OCI-LY7 (cell line): ENCODE data around the gene FNDC1. TPM values are rescaled to one million over a fixed set of nuclear protein-coding genes. Genes with fewer than 3 reads are reported as not detected.

Experiments used
- BruUV-seq: library from RNA; stranded (reverse); fragments of 400-500 nt; replicated peaks from 2 replicates; lab custom pipeline; 2021; lab: Mats Ljungman, UMichigan
- CTCF ChIA-PET: fragments of 300-600 bp; sonication (Branson Sonifier 250); formaldehyde crosslinking; loops from one replicate; lab custom pipeline; 2022; ENCODE audit warnings: antibody characterized with exemption; ENCODE audit not compliant: unreplicated experiment; lab: Charles Lee
- POLR2A ChIA-PET: fragments of 300-600 bp; sonication (Branson Sonifier 250); formaldehyde crosslinking; loops from one replicate; lab custom pipeline; 2022; ENCODE audit warnings: antibody characterized with exemption; lab: Charles Lee
- DNase-seq: peaks from one replicate; pipeline ENCODE4 v3.0.0-alpha.2; 2015; ENCODE audit warnings: low spot score
- H2AFZ ChIP-seq: fragments of 200-600 bp; sonication (generic), shearing (Covaris generic); 2 replicates; pipeline ENCODE4 v1.6.1; 2014; ENCODE audit warnings: mild to moderate bottlenecking, antibody characterized with exemption, low read length, moderate library complexity
- H3K27ac ChIP-seq: fragments of 200-600 bp; sonication (generic); 2 replicates; pipeline ENCODE4 v1.5.1; 2014; ENCODE audit warnings: mixed run types, low read depth, mild to moderate bottlenecking, moderate library complexity, low read length, inconsistent platforms; ENCODE audit not compliant: poor library complexity, severe bottlenecking
- H3K36me3 ChIP-seq: fragments of 200-600 bp; sonication (generic); 2 replicates; pipeline ENCODE4 v1.6.1; 2014; ENCODE audit warnings: mild to moderate bottlenecking, antibody characterized with exemption, low read length, moderate library complexity, mixed read lengths; ENCODE audit not compliant: insufficient read depth
- H3K4me1 ChIP-seq: fragments of 200-600 bp; sonication (generic); 2 replicates; pipeline ENCODE4 v1.5.1; 2014; ENCODE audit warnings: mild to moderate bottlenecking, low read length; ENCODE audit not compliant: insufficient read depth, poor library complexity, severe bottlenecking
- H3K4me2 ChIP-seq: fragments of 200-600 bp; sonication (generic); 2 replicates; pipeline ENCODE4 v1.6.1; 2014; ENCODE audit warnings: mild to moderate bottlenecking, low read length
- H3K4me3 ChIP-seq: fragments of 200-600 bp; sonication (generic); 2 replicates; pipeline ENCODE4 v1.5.1; 2014; ENCODE audit warnings: mild to moderate bottlenecking, low read depth, low read length; ENCODE audit not compliant: poor library complexity, severe bottlenecking
- H3K79me2 ChIP-seq: fragments of 200-600 bp; sonication (generic); 2 replicates; pipeline ENCODE4 v1.6.1; 2016; ENCODE audit warnings: low read depth, mild to moderate bottlenecking, low read length, moderate library complexity, mixed read lengths; ENCODE audit not compliant: insufficient read depth
- H3K9me2 ChIP-seq: fragments of 200-600 bp; sonication (generic); 2 replicates; pipeline ENCODE4 v1.6.1; 2016; ENCODE audit warnings: mild to moderate bottlenecking, low read length, mixed read lengths; ENCODE audit not compliant: insufficient read depth
- H3K9me3 ChIP-seq: fragments of 200-600 bp; sonication (generic); 2 replicates; pipeline ENCODE4 v1.6.1; 2014; ENCODE audit warnings: mild to moderate bottlenecking, mixed run types, low read length, mixed read lengths
- H4K20me1 ChIP-seq: fragments of 200-600 bp; sonication (generic); 2 replicates; pipeline ENCODE4 v1.6.1; 2014; ENCODE audit warnings: mild to moderate bottlenecking, antibody characterized with exemption, low read length, moderate library complexity, mixed read lengths; ENCODE audit not compliant: insufficient read depth
- EZH2phosphoT487 ChIP-seq: fragments of 200-600 bp; sonication (generic); IDR thresholded peaks from 2 replicates; pipeline ENCODE4 v1.6.1; 2018; ENCODE audit warnings: low read depth, borderline replicate concordance, mild to moderate bottlenecking, mixed run types, antibody characterized with exemption, low read length, moderate library complexity, mixed read lengths
- intact Hi-C: fragments of 100-400 bp; cut with micrococcal nuclease; formaldehyde crosslinking; loops from one replicate; pipeline ENCODE4 v1.10.0; 2022; ENCODE audit not compliant: unreplicated experiment
- total RNA-seq, 2 experiments: library from RNA; depleted of rRNA in 1 of 2; stranded (reverse); fragments of >200 nt in 1 of 2; shearing (Covaris generic) in 1 of 2; gene quantifications; 2 replicates each; pipeline ENCODE4 v1.2.3, GENCODE V29; 2014 to 2022
- TF ChIP-seq, protein P1 (sequence below): fragments of 200-600 bp; sonication (generic); conservative IDR thresholded peaks from 2 replicates; pipeline ENCODE4 v1.5.1; 2014; ENCODE audit warnings: mild to moderate bottlenecking, antibody characterized with exemption, low read length, moderate library complexity, mixed read lengths

Gene FNDC1
- total RNA-seq, 2 experiments from 2014 or later = 0.16 to 19.9 TPM

DNA sequence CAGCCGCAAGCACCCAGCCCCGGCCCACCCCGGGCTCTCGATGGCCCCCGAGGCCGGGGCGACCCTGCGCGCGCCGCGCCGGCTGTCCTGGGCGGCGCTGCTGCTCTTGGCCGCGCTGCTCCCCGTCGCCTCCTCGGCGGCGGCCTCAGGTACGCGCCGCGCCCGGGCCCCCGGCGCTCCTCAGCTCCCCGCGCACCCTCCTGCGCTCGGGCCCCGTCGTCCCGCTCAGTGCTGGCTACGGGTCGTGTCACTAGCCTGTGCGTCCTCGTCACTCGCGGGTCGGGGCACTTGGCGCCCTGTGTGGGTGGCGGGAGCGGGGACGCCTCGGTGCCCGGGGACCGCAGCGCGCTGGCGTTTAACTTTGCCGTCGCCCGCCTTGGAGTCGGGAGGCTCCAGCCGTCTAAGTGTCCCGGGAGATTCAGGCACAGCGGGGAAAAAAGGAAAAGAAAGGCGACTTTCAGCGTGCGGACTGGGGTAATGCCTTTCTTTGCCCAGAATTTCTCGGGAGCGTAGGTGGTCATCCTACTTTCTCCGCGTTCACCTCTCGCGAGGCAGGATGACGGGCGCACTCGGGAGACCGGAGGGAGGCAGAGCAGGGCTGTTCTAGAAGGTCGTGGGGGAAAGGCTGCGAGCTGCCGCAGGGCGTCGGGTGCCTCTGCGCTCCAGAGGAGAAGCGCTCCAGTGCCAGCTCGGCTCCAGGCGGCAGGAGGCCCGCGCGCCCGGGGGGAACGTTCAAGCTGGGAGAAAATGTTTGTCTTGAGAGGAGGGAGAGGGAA lies 545 bp downstream of the FNDC1 start:
- H3K79me2 ChIP-seq = no peaks in the 10 kb centered on the region
- DNase-seq = no peak
- H3K9me2 ChIP-seq = no peaks in the 10 kb centered on the region
- peaks cover 4% of the 10 kb centered on the region for H3K4me1 ChIP-seq
- no peak overlapping the region for H3K27ac ChIP-seq
- H3K4me2 ChIP-seq = no peak overlapping the region
- CTCF ChIA-PET = no interaction called here
- POLR2A ChIA-PET = no interaction called here
- no peak overlapping the region for H3K4me3 ChIP-seq
- H2AFZ ChIP-seq = no peak overlapping the region
- no peak for TF ChIP-seq EZH2phosphoT487
- TF ChIP-seq, protein P1, sequence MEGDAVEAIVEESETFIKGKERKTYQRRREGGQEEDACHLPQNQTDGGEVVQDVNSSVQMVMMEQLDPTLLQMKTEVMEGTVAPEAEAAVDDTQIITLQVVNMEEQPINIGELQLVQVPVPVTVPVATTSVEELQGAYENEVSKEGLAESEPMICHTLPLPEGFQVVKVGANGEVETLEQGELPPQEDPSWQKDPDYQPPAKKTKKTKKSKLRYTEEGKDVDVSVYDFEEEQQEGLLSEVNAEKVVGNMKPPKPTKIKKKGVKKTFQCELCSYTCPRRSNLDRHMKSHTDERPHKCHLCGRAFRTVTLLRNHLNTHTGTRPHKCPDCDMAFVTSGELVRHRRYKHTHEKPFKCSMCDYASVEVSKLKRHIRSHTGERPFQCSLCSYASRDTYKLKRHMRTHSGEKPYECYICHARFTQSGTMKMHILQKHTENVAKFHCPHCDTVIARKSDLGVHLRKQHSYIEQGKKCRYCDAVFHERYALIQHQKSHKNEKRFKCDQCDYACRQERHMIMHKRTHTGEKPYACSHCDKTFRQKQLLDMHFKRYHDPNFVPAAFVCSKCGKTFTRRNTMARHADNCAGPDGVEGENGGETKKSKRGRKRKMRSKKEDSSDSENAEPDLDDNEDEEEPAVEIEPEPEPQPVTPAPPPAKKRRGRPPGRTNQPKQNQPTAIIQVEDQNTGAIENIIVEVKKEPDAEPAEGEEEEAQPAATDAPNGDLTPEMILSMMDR = no peak
- no TSS peak for BruUV-seq
- no peaks in the 10 kb centered on the region for H3K9me3 ChIP-seq
- no peaks in the 10 kb centered on the region for H3K36me3 ChIP-seq
- no peaks in the 10 kb centered on the region for H4K20me1 ChIP-seq
- intact Hi-C loops = loop anchor here (5.0 kb wide), 2 partner anchors 83 to 128 kb away; no protein-coding TSS in a partner anchor

DNA sequence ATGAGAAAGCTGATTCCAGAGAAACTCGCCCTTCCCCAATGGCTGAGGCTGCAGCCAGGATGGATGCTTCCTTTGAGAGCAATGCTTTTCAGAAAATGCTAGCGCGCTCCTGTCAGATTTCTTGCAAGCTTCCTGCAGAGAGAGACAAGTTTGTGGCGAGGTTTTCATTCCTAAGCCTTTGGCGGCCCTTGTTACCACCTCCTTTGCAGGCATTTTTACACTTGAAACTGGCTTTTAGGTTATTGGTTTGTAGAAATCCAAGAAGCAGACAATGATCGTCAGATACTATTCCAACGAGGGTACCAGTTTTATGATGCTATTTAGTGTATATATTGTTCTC lies 1.1 kb downstream of the FNDC1 start:
- H2AFZ ChIP-seq = no peak overlapping the region
- no peaks in the 10 kb centered on the region for H3K36me3 ChIP-seq
- TF ChIP-seq, protein P1 = no peak
- no peak for TF ChIP-seq EZH2phosphoT487
- no peak overlapping the region for H3K27ac ChIP-seq
- CTCF ChIA-PET = no interaction called here
- intact Hi-C loops = loop anchor here (5.0 kb wide), 2 partner anchors 82 to 127 kb away; no protein-coding TSS in a partner anchor
- H3K9me2 ChIP-seq = no peaks in the 10 kb centered on the region
- no peaks in the 10 kb centered on the region for H3K9me3 ChIP-seq
- H3K4me3 ChIP-seq = no peak overlapping the region
- H3K4me1 ChIP-seq = peaks cover 4% of the 10 kb centered on the region
- no peaks in the 10 kb centered on the region for H3K79me2 ChIP-seq
- POLR2A ChIA-PET = no interaction called here
- BruUV-seq = no TSS peak
- H4K20me1 ChIP-seq = no peaks in the 10 kb centered on the region
- DNase-seq = no peak
- no peak overlapping the region for H3K4me2 ChIP-seq
